Tongue (tissue), 2 donors: Measurements from ENCODE around the gene PSMB7. TPM values are rescaled to one million over a fixed set of nuclear protein-coding genes. Genes with fewer than 3 reads are reported as not detected.

Experiments used
- DNase-seq: peaks from one replicate; pipeline ENCODE4 v3.0.0-alpha.2; 2015
- total RNA-seq: library from RNA; depleted of rRNA; stranded (reverse); fragments of >200 nt; gene quantifications from one replicate; pipeline ENCODE4 v1.2.3, GENCODE V29; 2014

The PSMB7 gene
- total RNA-seq, 1 donor from 2014 or later: 178 TPM

GRCh38 chr9:124345063-124345462 lies 70.2 kb downstream of the PSMB7 start:
- no peak for DNase-seq

GRCh38 chr9:124344291-124345050 lies 70.8 kb downstream of the PSMB7 start:
- DNase-seq: no peak

GRCh38 chr9:124343533-124344290 lies 71.5 kb downstream of the PSMB7 start:
- peak; percentile 38 for DNase-seq

GRCh38 chr9:124342776-124343485 lies 72.3 kb downstream of the PSMB7 start:
- peak; percentile 94 for DNase-seq

GRCh38 chr9:124342402-124342775 lies 72.9 kb downstream of the PSMB7 start:
- DNase-seq: no peak

GRCh38 chr9:124341455-124342170 lies 73.6 kb downstream of the PSMB7 start:
- DNase-seq: no peak

GRCh38 chr9:124340219-124341069 lies 74.8 kb downstream of the PSMB7 start:
- peak; percentile 67 for DNase-seq

- no peak for DNase-seq
Observed at GRCh38 chr9:124339603-124340146, 75.6 kb downstream of the PSMB7 start.

GRCh38 chr9:124337562-124337961 lies 77.7 kb downstream of the PSMB7 start:
- DNase-seq: no peak

GRCh38 chr9:124335320-124335707 lies 79.9 kb downstream of the PSMB7 start:
- DNase-seq: no peak

- no peak for DNase-seq
Observed at GRCh38 chr9:124334568-124335319, 80.5 kb downstream of the PSMB7 start.

GRCh38 chr9:124333203-124333579 lies 82.1 kb downstream of the PSMB7 start:
- DNase-seq: no peak

GRCh38 chr9:124332361-124333202 lies 82.7 kb downstream of the PSMB7 start:
- peak; percentile 97 for DNase-seq

- DNase-seq: no peak
Observed at GRCh38 chr9:124331580-124331979, 83.7 kb downstream of the PSMB7 start.

- peak; percentile 86 for DNase-seq
Observed at GRCh38 chr9:124330011-124330697, 85.1 kb downstream of the PSMB7 start.

- no peak for DNase-seq
Observed at GRCh38 chr9:124329206-124329792, 85.9 kb downstream of the PSMB7 start.

GRCh38 chr9:124328285-124328684 lies 87.0 kb downstream of the PSMB7 start:
- no peak for DNase-seq

GRCh38 chr9:124327491-124327890 lies 87.8 kb downstream of the PSMB7 start:
- DNase-seq: no peak
